NB4 (cell line): ENCODE results near the gene OTUD5.

ENCODE experiments used
- DNase-seq: peaks from one replicate; pipeline ENCODE4 v3.0.0; 2010; ENCODE audit warnings: low read depth
- H3K4me3 ChIP-seq: one replicate; pipeline ENCODE4 v1.5.1; 2011; ENCODE audit warnings: mild to moderate bottlenecking, low read depth, low read length, moderate library complexity
- CTCF ChIP-seq: IDR thresholded peaks from one replicate; pipeline ENCODE4 v1.5.1; 2012; ENCODE audit warnings: low read depth, low read length
- MYC ChIP-seq: IDR thresholded peaks from 2 replicates; pipeline ENCODE4 v1.6.1; 2011; ENCODE audit warnings: low read depth, low read length
- POLR2A ChIP-seq: IDR thresholded peaks from 2 replicates; pipeline ENCODE4 v1.6.1; 2011; ENCODE audit warnings: mild to moderate bottlenecking; ENCODE audit not compliant: insufficient read length; ENCODE audit errors: extremely low read depth
- TF ChIP-seq, protein P1 (sequence below): IDR thresholded peaks from 2 replicates; pipeline ENCODE4 v1.6.1; 2011; ENCODE audit warnings: low read depth, low read length

OTUD5 gene

DNA sequence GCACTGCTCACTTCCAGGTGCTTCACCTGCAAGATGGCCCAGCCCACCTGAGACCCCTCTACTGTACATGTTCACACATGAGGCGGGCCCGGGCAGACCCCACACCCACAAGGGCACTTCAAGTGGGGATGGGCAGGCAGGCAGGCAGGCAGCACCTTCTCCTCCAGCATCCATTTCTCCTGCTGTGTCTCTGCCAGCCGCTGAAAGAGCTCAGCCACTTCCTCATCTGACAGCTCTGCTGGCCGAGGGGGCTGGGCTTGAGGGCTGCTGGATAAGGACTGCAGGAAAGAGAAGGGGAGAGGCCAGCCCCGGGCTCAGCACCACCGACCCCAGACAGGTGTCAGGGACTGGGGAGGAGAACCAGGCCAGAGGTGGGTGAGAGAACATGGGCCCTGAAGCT is 18.7 kb upstream of the OTUD5 start:
- TF ChIP-seq MYC (no peak), POLR2A (no peak), CTCF (no peak)
- TF ChIP-seq, protein P1, sequence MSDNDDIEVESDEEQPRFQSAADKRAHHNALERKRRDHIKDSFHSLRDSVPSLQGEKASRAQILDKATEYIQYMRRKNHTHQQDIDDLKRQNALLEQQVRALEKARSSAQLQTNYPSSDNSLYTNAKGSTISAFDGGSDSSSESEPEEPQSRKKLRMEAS, result no peak
- no peak for DNase-seq
- no peak overlapping the region for H3K4me3 ChIP-seq

DNA sequence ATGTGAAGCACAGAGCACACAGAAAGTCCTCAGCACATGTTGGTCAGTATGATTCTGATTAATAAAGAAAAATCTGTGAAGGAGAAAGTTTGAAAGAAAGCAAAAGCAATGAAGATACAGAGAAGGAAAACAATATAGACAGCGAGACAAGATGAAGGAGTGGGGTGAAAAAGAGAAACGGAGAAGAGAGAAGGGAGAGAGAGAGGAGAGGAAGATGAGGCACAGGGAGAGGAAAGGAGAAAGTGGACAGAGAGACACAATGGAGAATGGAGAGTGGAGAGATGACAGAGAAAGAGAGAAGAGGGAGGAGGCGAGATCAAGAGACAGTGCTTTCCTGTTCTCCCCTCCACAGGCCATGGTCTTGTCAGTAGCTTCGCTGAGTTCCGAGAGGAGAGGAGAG is 18.1 kb upstream of the OTUD5 start:
- TF ChIP-seq MYC, result no peak
- TF ChIP-seq, protein P1, result no peak
- TF ChIP-seq POLR2A, result no peak
- TF ChIP-seq CTCF, result no peak
- H3K4me3 ChIP-seq, result no peak overlapping the region
- no peak for DNase-seq

- no peak overlapping the region for H3K4me3 ChIP-seq
- TF ChIP-seq POLR2A (no peak), MYC (no peak), CTCF (no peak)
- TF ChIP-seq, protein P1, result no peak
- DNase-seq, result no peak
These were observed 17.6 kb upstream of the OTUD5 start for GRCh38 chrX:48975041-48975440.

DNA sequence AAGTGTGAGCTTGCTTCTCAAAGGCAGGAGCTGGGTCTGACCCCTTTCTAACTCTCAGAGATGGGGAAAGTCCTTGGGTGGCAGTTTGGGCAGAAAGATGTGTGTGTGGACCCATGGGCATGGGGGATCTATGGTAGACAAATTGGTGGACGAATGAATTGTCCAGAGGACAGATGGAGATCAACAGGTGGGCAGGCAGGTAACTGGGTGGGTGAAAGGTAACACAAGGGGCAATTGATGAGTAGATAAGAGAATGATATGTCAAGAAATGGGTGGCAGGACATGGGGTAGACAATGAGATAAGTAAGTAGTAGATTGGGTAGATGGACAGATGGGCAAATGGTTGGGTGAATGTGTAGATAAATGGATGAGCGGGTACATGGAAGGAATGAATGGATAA is 17.2 kb upstream of the OTUD5 start:
- no peak overlapping the region for H3K4me3 ChIP-seq
- DNase-seq, result no peak
- TF ChIP-seq CTCF, result no peak
- TF ChIP-seq MYC, result no peak
- TF ChIP-seq POLR2A, result no peak
- TF ChIP-seq, protein P1, result no peak

- H3K4me3 ChIP-seq, result no peak overlapping the region
- TF ChIP-seq, protein P1, result no peak
- TF ChIP-seq POLR2A, result no peak
- no peak for TF ChIP-seq MYC
- DNase-seq, result no peak
These were observed 16.6 kb upstream of the OTUD5 start for GRCh38 chrX:48974033-48974432.

- DNase-seq, result peak; percentile 57
- no peak overlapping the region for H3K4me3 ChIP-seq
- no peak for TF ChIP-seq POLR2A
- TF ChIP-seq CTCF, result peak; percentile 59
These were observed 15.1 kb upstream of the OTUD5 start for GRCh38 chrX:48972220-48973164.
